MM.1S (cell line): Measurements from ENCODE around the gene EID3.

ENCODE experiments used
- DNase-seq: peaks from one replicate; pipeline ENCODE4 v3.0.0-alpha.2; 2015
- H2AFZ ChIP-seq: fragments of 300-600 bp; sonication (generic); 2 replicates; pipeline ENCODE4 v1.6.0; 2016; ENCODE audit warnings: antibody characterized with exemption, low read length
- H3F3A ChIP-seq: fragments of 300-600 bp; sonication (generic); 2 replicates; pipeline ENCODE4 v1.6.1; 2016; ENCODE audit warnings: mild to moderate bottlenecking, antibody characterized with exemption, low read length, moderate library complexity, mixed read lengths; ENCODE audit not compliant: insufficient read depth
- H3K27ac ChIP-seq: fragments of 300-600 bp; sonication (generic); 2 replicates; pipeline ENCODE4 v1.5.1; 2016; ENCODE audit warnings: mild to moderate bottlenecking, low read length
- H3K27me3 ChIP-seq: fragments of 300-600 bp; sonication (generic); replicated peaks from 2 replicates; pipeline ENCODE4 v1.6.0; 2016; ENCODE audit warnings: low read length; ENCODE audit not compliant: insufficient read depth
- H3K36me3 ChIP-seq: fragments of 300-600 bp; sonication (generic); replicated peaks from 2 replicates; pipeline ENCODE4 v1.6.1; 2016; ENCODE audit warnings: mild to moderate bottlenecking, low read length, mixed read lengths; ENCODE audit not compliant: insufficient read depth
- H3K4me1 ChIP-seq: fragments of 300-600 bp; sonication (generic); 2 replicates; pipeline ENCODE4 v1.6.1; 2016; ENCODE audit warnings: low read length, mixed read lengths
- H3K4me2 ChIP-seq: fragments of 300-600 bp; sonication (generic); 2 replicates; pipeline ENCODE4 v1.6.0; 2016; ENCODE audit warnings: low read depth, low read length
- H3K4me3 ChIP-seq: fragments of 300-600 bp; sonication (generic); 2 replicates; pipeline ENCODE4 v1.5.1; 2016; ENCODE audit warnings: low read length, mixed read lengths
- H3K79me2 ChIP-seq: fragments of 300-600 bp; sonication (generic); 2 replicates; pipeline ENCODE4 v1.6.1; 2016; ENCODE audit warnings: mixed run types, low read length, mixed read lengths
- H3K9ac ChIP-seq: fragments of 300-600 bp; sonication (generic); 2 replicates; pipeline ENCODE4 v1.6.1; 2016; ENCODE audit warnings: low read length, mixed read lengths
- H3K9me2 ChIP-seq: fragments of 300-600 bp; sonication (generic); replicated peaks from 2 replicates; pipeline ENCODE4 v1.6.1; 2016; ENCODE audit warnings: mild to moderate bottlenecking, low read length, mixed read lengths; ENCODE audit not compliant: insufficient read depth
- H3K9me3 ChIP-seq: fragments of 300-600 bp; sonication (generic); replicated peaks from 2 replicates; pipeline ENCODE4 v1.6.1; 2016; ENCODE audit warnings: mild to moderate bottlenecking, low read length, mixed read lengths; ENCODE audit not compliant: insufficient read depth
- H4K20me1 ChIP-seq: fragments of 300-600 bp; sonication (generic); 2 replicates; pipeline ENCODE4 v1.6.1; 2016; ENCODE audit warnings: mild to moderate bottlenecking, low read length, moderate library complexity, mixed read lengths; ENCODE audit not compliant: insufficient read depth
- CTCF ChIP-seq: fragments of 300-600 bp; sonication (generic); IDR thresholded peaks from 2 replicates; pipeline ENCODE4 v1.5.1; 2016; ENCODE audit warnings: antibody characterized with exemption, low read length, mixed read lengths
- EZH2 ChIP-seq: fragments of 300-600 bp; sonication (generic); optimal IDR thresholded peaks from 2 replicates; pipeline ENCODE3; 2017; ENCODE audit warnings: low read depth, mild to moderate bottlenecking, antibody characterized with exemption, low read length, mixed read lengths
- EZH2phosphoT487 ChIP-seq: fragments of 300-600 bp; sonication (generic); IDR thresholded peaks from 2 replicates; pipeline ENCODE4 v1.6.1; 2018; ENCODE audit warnings: antibody characterized with exemption, low read length

The EID3 gene

GRCh38 chr12:104348283-104348993 is 44.9 kb downstream of the EID3 start:
- Histone ChIP-seq H3F3A (no peaks in the 10 kb centered on the region), H3K79me2 (peaks cover 11% of the 10 kb centered on the region; the same call in 1 of the 2 replicates), H3K27ac (no peak overlapping the region), H3K27me3 (no peaks in the 10 kb centered on the region), H3K9ac (no peak overlapping the region), H4K20me1 (no peaks in the 10 kb centered on the region), H2AFZ (no peak overlapping the region), H3K9me2 (no peaks in the 10 kb centered on the region), H3K4me1 (no peaks in the 10 kb centered on the region), H3K4me2 (no peak overlapping the region), H3K36me3 (peaks cover 6% of the 10 kb centered on the region), H3K4me3 (no peak overlapping the region), H3K9me3 (no peaks in the 10 kb centered on the region)
- no peak for DNase-seq
- TF ChIP-seq EZH2 = no peak
- no peak for TF ChIP-seq EZH2phosphoT487
- TF ChIP-seq CTCF = no peak

GRCh38 chr12:104348994-104349494 is 45.5 kb downstream of the EID3 start:
- no peak overlapping the region for H3K9ac ChIP-seq
- no peak for DNase-seq
- H3K9me2 ChIP-seq = no peaks in the 10 kb centered on the region
- TF ChIP-seq EZH2 = no peak
- no peak for TF ChIP-seq CTCF
- no peak for TF ChIP-seq EZH2phosphoT487
- H3K4me1 ChIP-seq = no peaks in the 10 kb centered on the region
- H3K9me3 ChIP-seq = no peaks in the 10 kb centered on the region
- peaks cover 6% of the 10 kb centered on the region for H3K36me3 ChIP-seq
- H2AFZ ChIP-seq = no peak overlapping the region
- H3K4me2 ChIP-seq = no peak overlapping the region
- no peak overlapping the region for H3K27ac ChIP-seq
- H3K79me2 ChIP-seq = peaks cover 11% of the 10 kb centered on the region; the same call in 1 of the 2 replicates
- H4K20me1 ChIP-seq = no peaks in the 10 kb centered on the region
- no peaks in the 10 kb centered on the region for H3K27me3 ChIP-seq
- H3K4me3 ChIP-seq = no peak overlapping the region
- no peaks in the 10 kb centered on the region for H3F3A ChIP-seq

GRCh38 chr12:104350211-104351056 is 46.9 kb downstream of the EID3 start:
- no peak overlapping the region for H3K4me3 ChIP-seq

More at GRCh38 chr12:104350211-104351056, 46.9 kb downstream of the EID3 start:
- Histone ChIP-seq H3K4me2 (no peak overlapping the region), H3K9ac (no peak overlapping the region), H3K36me3 (peaks cover 6% of the 10 kb centered on the region), H3K27me3 (no peaks in the 10 kb centered on the region), H4K20me1 (no peaks in the 10 kb centered on the region), H3K27ac (no peak overlapping the region), H2AFZ (no peak overlapping the region), H3K4me1 (no peaks in the 10 kb centered on the region), H3K9me2 (no peaks in the 10 kb centered on the region), H3K9me3 (no peaks in the 10 kb centered on the region), H3K79me2 (peaks cover 4% of the 10 kb centered on the region; the same call in 1 of the 2 replicates), H3F3A (no peaks in the 10 kb centered on the region)
- no peak for DNase-seq
- TF ChIP-seq EZH2 (no peak), CTCF (no peak), EZH2phosphoT487 (no peak)
